H9 (cell line): ENCODE measurements around the gene GYS1. TPM values are rescaled to one million over a fixed set of nuclear protein-coding genes. Genes with fewer than 3 reads are reported as not detected.

ENCODE experiments used
- DNase-seq: peaks from one replicate; pipeline ENCODE4 v3.0.0-alpha.2; 2017
- H2AFZ ChIP-seq: one replicate; pipeline ENCODE4 v1.6.1; 2013; ENCODE audit warnings: mild to moderate bottlenecking, low read length, control low read depth, moderate library complexity
- H2AK5ac ChIP-seq: 2 replicates; pipeline ENCODE4 v1.6.1; 2013; ENCODE audit warnings: low read length, control low read depth, mixed read lengths; ENCODE audit not compliant: insufficient read length
- H2BK120ac ChIP-seq: one replicate; pipeline ENCODE4 v1.6.1; 2013; ENCODE audit warnings: low read depth, mild to moderate bottlenecking, low read length, control low read depth, inconsistent platforms; ENCODE audit not compliant: poor library complexity, severe bottlenecking
- H2BK12ac ChIP-seq: 2 replicates; pipeline ENCODE4 v1.6.1; 2013; ENCODE audit warnings: low read length, control low read depth, mixed read lengths, low read depth; ENCODE audit not compliant: insufficient read length
- H2BK15ac ChIP-seq: 2 replicates; pipeline ENCODE4 v1.6.1; 2013; ENCODE audit warnings: low read depth, low read length, control low read depth
- H2BK20ac ChIP-seq: one replicate; pipeline ENCODE4 v1.6.1; 2013; ENCODE audit warnings: low read depth, mild to moderate bottlenecking, low read length, control low read depth, inconsistent platforms; ENCODE audit not compliant: poor library complexity, severe bottlenecking
- H2BK5ac ChIP-seq: 2 replicates; pipeline ENCODE4 v1.6.1; 2013; ENCODE audit warnings: low read length, control low read depth, mixed read lengths; ENCODE audit not compliant: insufficient read length
- H3K14ac ChIP-seq: 2 replicates; pipeline ENCODE4 v1.6.1; 2013; ENCODE audit warnings: low read length, control low read depth; ENCODE audit not compliant: insufficient read depth
- H3K18ac ChIP-seq: 2 replicates; pipeline ENCODE4 v1.6.1; 2013; ENCODE audit warnings: low read depth, mild to moderate bottlenecking, mixed read lengths, low read length, control low read depth; ENCODE audit not compliant: insufficient read length
- H3K23ac ChIP-seq: 2 replicates; pipeline ENCODE4 v1.6.1; 2013; ENCODE audit warnings: low read length, control low read depth, mixed read lengths, low read depth; ENCODE audit not compliant: insufficient read length
- H3K23me2 ChIP-seq: 2 replicates; pipeline ENCODE4 v1.6.1; 2013; ENCODE audit warnings: low read depth, mild to moderate bottlenecking, mixed read lengths, low read length, control low read depth; ENCODE audit not compliant: insufficient read length, poor library complexity, severe bottlenecking
- H3K27ac ChIP-seq: 2 replicates; pipeline ENCODE4 v1.5.1; 2013; ENCODE audit warnings: low read length, control low read depth, mixed read lengths, low read depth; ENCODE audit not compliant: insufficient read length
- H3K27me3 ChIP-seq: 2 replicates; pipeline ENCODE4 v1.6.1; 2013; ENCODE audit warnings: low read length, control low read depth, inconsistent platforms; ENCODE audit not compliant: insufficient read depth
- H3K4ac ChIP-seq: 2 replicates; pipeline ENCODE4 v1.6.1; 2013; ENCODE audit warnings: low read depth, mild to moderate bottlenecking, control low read depth, inconsistent platforms, low read length, moderate library complexity
- H3K4me1 ChIP-seq: 2 replicates; pipeline ENCODE4 v1.6.1; 2013; ENCODE audit warnings: low read length, control low read depth, inconsistent platforms; ENCODE audit not compliant: insufficient read depth
- H3K4me2 ChIP-seq: 2 replicates; pipeline ENCODE4 v1.6.1; 2013; ENCODE audit warnings: low read length, control low read depth, mixed read lengths; ENCODE audit not compliant: insufficient read length, insufficient read depth
- H3K56ac ChIP-seq: 2 replicates; pipeline ENCODE4 v1.6.1; 2013; ENCODE audit warnings: low read depth, mild to moderate bottlenecking, mixed read lengths, low read length, control low read depth; ENCODE audit not compliant: insufficient read length
- H3K79me1 ChIP-seq: 2 replicates; pipeline ENCODE4 v1.6.1; 2013; ENCODE audit warnings: low read depth, mild to moderate bottlenecking, moderate library complexity, low read length, control low read depth, inconsistent platforms; ENCODE audit not compliant: insufficient read depth, poor library complexity, severe bottlenecking
- H3K79me2 ChIP-seq: 2 replicates; pipeline ENCODE4 v1.6.1; 2013; ENCODE audit warnings: low read length, control low read depth, inconsistent platforms; ENCODE audit not compliant: insufficient read depth
- H3K9ac ChIP-seq: 2 replicates; pipeline ENCODE4 v1.6.1; 2013; ENCODE audit warnings: low read length, control low read depth, mixed read lengths; ENCODE audit not compliant: insufficient read length; ENCODE audit errors: extremely low read depth
- H3K9me3 ChIP-seq: one replicate; pipeline ENCODE4 v1.6.1; 2013; ENCODE audit warnings: low read depth, low read length, inconsistent platforms; ENCODE audit not compliant: control insufficient read depth
- H3T11ph ChIP-seq: one replicate; pipeline ENCODE4 v1.6.1; 2013; ENCODE audit warnings: mild to moderate bottlenecking, low read length, control low read depth, inconsistent platforms
- H4K20me1 ChIP-seq: one replicate; pipeline ENCODE4 v1.6.1; 2013; ENCODE audit not compliant: control insufficient read depth, insufficient read length, insufficient read depth
- H4K5ac ChIP-seq: 2 replicates; pipeline ENCODE4 v1.6.1; 2013; ENCODE audit warnings: low read depth, mild to moderate bottlenecking, mixed read lengths, low read length, control low read depth; ENCODE audit not compliant: insufficient read length
- H4K8ac ChIP-seq: replicated peaks from 2 replicates; pipeline ENCODE4 v1.6.1; 2013; ENCODE audit warnings: low read length, control low read depth, mixed read lengths, low read depth; ENCODE audit not compliant: insufficient read length
- H4K91ac ChIP-seq: 2 replicates; pipeline ENCODE4 v1.6.1; 2013; ENCODE audit warnings: low read depth, mild to moderate bottlenecking, moderate library complexity, mixed read lengths, low read length, control low read depth; ENCODE audit not compliant: insufficient read length
- H3K27ac Mint-ChIP-seq, 3 experiments: 2 replicates in 2 of 3; 3 replicates in 1 of 3; pipeline ENCODE4 v1.8.0; 2020 to 2021; ENCODE audit warnings: mixed read lengths in 3 of 3, mild to moderate bottlenecking in 1 of 3, moderate library complexity in 1 of 3
- H3K27me3 Mint-ChIP-seq: 2 replicates; pipeline ENCODE4 v1.8.0; 2021; ENCODE audit warnings: low read depth, mild to moderate bottlenecking, moderate library complexity, mixed read lengths
- H3K36me3 Mint-ChIP-seq, 3 experiments: 2 replicates in 2 of 3; 3 replicates in 1 of 3; pipeline ENCODE4 v1.8.0; 2020 to 2021; ENCODE audit warnings: low read depth in 3 of 3, mixed read lengths in 3 of 3; ENCODE audit not compliant: insufficient read depth in 1 of 3
- H3K4me1 Mint-ChIP-seq, 2 experiments: 2 replicates each; pipeline ENCODE4 v1.8.0; 2020; ENCODE audit warnings: mixed read lengths in 2 of 2
- H3K4me3 Mint-ChIP-seq, 2 experiments: 2 replicates in 1 of 2; 3 replicates in 1 of 2; pipeline ENCODE4 v1.8.0; 2020 to 2021; ENCODE audit warnings: mild to moderate bottlenecking in 2 of 2, mixed read lengths in 2 of 2, moderate library complexity in 1 of 2
- H3K9me3 Mint-ChIP-seq, 2 experiments: 2 replicates in 1 of 2; 3 replicates in 1 of 2; pipeline ENCODE4 v1.8.0; 2020; ENCODE audit warnings: mild to moderate bottlenecking in 2 of 2, mixed read lengths in 2 of 2, moderate library complexity in 1 of 2
- WGBS: extraction: QIAGEN DNeasy Blood & Tissue Kit; methylation state at CpG from one replicate; pipeline ENCODE4 v1.1.7; 2013; ENCODE audit warnings: missing lambda C conversion rate, low lambda C conversion rate, mixed read lengths; ENCODE audit not compliant: insufficient read length; ENCODE audit errors: extremely low coverage; 5-methylcytosine and 5-hydroxymethylcytosine counted together
- total RNA-seq: library from RNA; stranded (reverse); gene quantifications from 2 replicates; pipeline ENCODE4 v1.2.1, GENCODE V29; 2021
- TF ChIP-seq, protein P1 (sequence below): fragments of 200-600 bp; sonication (generic); conservative IDR thresholded peaks from 3 replicates; pipeline ENCODE4 v1.8.0; 2021; ENCODE audit warnings: antibody characterized with exemption, mild to moderate bottlenecking

Gene GYS1
- total RNA-seq, 1 experiment from 2014 or later: 44.3 TPM

DNA sequence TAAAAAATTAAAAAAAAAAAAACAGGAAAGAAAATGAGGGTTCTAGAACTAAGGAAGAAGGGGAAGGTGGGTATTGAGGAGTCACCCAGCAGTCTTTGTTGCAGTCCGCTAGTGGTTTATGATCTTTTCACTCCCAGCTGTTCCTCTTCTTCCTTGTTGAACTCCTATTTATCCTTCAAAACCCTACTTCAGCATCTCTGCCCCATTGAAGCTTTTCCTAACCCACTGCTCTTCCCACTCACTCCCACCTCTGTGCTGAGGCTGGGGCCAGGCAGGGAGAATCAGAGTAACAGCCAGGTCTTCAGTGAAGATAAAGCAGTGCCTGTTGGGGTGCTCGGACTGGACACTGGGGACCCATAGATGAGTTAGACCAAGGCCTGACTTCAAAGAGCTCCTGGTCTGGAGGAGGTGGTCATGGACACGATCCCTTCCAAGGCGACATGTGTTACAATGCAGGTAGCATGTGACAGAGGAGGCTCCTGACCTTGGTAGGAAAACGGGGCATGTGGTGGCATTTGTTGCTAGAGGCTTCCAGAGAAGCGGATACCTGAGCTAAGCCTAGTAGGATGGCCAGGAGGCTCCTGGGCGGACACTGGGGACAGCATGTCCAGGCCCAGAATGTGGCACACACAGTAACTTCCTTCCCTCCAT, 12.0 kb upstream of the GYS1 start:
- TF ChIP-seq, protein P1, sequence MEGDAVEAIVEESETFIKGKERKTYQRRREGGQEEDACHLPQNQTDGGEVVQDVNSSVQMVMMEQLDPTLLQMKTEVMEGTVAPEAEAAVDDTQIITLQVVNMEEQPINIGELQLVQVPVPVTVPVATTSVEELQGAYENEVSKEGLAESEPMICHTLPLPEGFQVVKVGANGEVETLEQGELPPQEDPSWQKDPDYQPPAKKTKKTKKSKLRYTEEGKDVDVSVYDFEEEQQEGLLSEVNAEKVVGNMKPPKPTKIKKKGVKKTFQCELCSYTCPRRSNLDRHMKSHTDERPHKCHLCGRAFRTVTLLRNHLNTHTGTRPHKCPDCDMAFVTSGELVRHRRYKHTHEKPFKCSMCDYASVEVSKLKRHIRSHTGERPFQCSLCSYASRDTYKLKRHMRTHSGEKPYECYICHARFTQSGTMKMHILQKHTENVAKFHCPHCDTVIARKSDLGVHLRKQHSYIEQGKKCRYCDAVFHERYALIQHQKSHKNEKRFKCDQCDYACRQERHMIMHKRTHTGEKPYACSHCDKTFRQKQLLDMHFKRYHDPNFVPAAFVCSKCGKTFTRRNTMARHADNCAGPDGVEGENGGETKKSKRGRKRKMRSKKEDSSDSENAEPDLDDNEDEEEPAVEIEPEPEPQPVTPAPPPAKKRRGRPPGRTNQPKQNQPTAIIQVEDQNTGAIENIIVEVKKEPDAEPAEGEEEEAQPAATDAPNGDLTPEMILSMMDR: no peak
- Histone ChIP-seq H2BK15ac (no peak overlapping the region), H3K79me1 (no peaks in the 10 kb centered on the region), H3K23ac (no peak overlapping the region), H2AFZ (no peak overlapping the region), H3K18ac (no peak overlapping the region), H2AK5ac (no peak overlapping the region), H3K4ac (no peak overlapping the region), H4K20me1 (no peaks in the 10 kb centered on the region), H3T11ph (no peak overlapping the region), H4K8ac (no peak overlapping the region), H4K5ac (no peak overlapping the region), H3K14ac (no peak overlapping the region), H4K91ac (no peak overlapping the region), H3K4me2 (no peak overlapping the region), H3K27ac (no peak overlapping the region), H3K23me2 (no peaks in the 10 kb centered on the region), H3K4me1 (no peaks in the 10 kb centered on the region), H3K9me3 (no peaks in the 10 kb centered on the region), H2BK5ac (no peak overlapping the region), H3K27me3 (no peaks in the 10 kb centered on the region), H3K9ac (no peak overlapping the region), H2BK120ac (no peak overlapping the region), H3K79me2 (no peaks in the 10 kb centered on the region), H3K56ac (no peak overlapping the region), H2BK12ac (no peak overlapping the region), H2BK20ac (no peak overlapping the region)
- Mint-ChIP-seq H3K9me3 (no peaks in the 10 kb centered on the region), H3K4me3 (no peak overlapping the region), H3K27ac (no peak overlapping the region), H3K27me3 (no peaks in the 10 kb centered on the region), H3K4me1 (peaks cover 0 to under 1% of the 10 kb centered on the region in 2 experiments; a peak in 2 of 4 replicates), H3K36me3 (peaks cover 15 to 63% (median 59%) of the 10 kb centered on the region in 3 experiments; a peak in 6 of 7 replicates)
- no peak for DNase-seq
- WGBS: no CpG with 5 or more reads among the region's 7 CpGs
